Activated CD8-positive, alpha-beta memory T cell treated with anti-CD3 and anti-CD28 coated beads, Interleukin-2, amount 50 U/mL, for 24 hours (primary cell): ENCODE results near the gene TBL3.

Experiments
- DNase-seq: peaks from one replicate; pipeline ENCODE4 v3.0.0-alpha.2; 2020; ENCODE audit errors: extremely low read depth

TBL3 gene

DNA sequence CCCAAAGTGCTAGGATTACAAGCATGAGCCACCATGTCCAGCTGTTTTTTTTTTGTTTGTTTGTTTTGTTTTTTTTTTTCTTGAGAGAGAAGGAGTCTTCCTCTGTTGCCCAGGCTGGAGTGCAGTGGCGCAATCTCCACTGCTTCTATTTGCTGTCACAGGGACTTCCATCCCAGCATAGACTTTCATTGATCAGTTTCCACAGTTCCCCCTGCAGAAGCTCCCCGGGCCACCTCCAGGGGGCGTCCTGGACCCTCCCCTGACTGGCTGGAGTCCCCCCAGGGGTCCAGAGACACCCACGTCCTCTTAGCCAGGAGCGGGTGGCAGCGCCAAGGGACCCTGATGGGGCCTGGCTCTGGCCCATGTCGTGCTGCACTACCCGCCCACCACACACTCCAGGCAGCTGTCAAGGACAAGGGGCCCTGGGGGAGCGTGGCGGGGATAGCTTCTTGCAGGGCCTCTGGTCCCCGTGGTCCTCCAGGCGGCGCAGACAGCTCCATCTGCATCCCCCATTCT is 44.6 kb downstream of the TBL3 start:
- DNase-seq, result no peak

DNA sequence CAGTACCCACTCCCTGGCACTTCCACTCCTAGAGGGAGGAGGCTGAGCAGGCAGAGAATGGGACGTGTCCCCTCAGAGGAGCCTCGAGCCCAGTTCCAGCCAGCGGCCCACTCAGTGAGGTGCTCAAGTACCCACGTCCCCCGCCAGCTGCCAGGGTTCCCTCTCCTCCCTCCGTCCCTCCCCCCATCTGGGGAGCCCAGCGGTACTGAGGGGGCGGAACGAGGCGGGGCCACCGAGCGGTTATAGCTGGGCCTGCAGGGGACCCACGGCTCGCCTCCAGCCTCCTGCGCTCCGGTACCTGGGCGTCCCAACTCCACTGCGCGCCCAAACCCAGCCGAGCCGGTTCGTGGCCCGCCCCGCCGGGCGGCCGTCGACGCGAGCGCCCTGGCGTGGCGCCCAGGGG is 47.7 kb downstream of the TBL3 start, which contains the start of gene NPW:
NPW (plus strand) TSS at position 268 of the 403 bp plus-strand sequence.
- DNase-seq, result no peak

DNA sequence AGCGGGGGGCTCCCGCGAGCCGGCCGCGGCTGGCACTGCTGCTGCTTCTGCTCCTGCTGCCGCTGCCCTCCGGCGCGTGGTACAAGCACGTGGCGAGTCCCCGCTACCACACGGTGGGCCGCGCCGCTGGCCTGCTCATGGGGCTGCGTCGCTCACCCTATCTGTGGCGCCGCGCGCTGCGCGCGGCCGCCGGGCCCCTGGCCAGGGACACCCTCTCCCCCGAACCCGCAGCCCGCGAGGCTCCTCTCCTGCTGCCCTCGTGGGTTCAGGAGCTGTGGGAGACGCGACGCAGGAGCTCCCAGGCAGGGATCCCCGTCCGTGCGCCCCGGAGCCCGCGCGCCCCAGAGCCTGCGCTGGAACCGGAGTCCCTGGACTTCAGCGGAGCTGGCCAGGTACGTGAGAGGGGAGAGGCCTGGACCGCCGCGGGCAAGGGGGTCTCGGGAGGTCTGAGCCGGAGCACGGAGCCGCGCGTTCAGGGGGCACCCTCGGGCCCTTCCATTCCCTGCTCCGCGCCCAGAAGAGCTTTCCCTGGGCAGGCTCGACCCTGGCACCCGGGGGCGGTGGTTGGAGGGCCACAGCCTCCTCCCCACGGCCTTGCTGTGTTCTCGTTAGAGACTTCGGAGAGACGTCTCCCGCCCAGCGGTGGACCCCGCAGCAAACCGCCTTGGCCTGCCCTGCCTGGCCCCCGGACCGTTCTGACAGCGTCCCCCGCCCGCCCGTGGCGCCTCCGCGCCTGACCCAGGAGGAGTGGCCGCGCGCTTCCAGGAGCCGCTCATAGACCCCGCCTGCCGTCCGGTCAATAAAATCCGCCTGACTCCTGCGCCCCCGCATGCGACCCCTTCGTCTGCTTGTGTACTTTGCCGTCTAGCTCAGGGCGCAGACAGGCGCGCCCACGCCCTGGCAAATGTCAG is 48.3 kb downstream of the TBL3 start:
- DNase-seq, result no peak

DNA sequence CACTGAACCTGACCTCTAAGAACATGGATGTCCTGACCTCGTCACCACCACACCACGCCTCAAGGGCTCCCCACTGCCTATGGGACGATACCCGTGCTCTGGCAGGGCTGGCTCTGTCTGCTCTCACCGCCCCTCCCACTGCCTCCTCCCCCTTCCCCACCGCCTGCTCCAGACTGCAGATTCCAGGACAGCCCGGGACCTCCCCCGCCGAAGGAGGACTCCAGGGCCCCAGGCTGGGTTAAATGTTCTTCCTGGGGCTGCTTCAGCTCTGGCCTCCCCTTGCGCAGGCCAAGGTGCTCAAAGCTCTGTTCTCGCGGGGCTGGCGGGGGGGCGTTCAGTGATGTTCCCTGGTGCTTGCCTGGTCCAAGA is 50.9 kb downstream of the TBL3 start:
- no peak for DNase-seq

DNA sequence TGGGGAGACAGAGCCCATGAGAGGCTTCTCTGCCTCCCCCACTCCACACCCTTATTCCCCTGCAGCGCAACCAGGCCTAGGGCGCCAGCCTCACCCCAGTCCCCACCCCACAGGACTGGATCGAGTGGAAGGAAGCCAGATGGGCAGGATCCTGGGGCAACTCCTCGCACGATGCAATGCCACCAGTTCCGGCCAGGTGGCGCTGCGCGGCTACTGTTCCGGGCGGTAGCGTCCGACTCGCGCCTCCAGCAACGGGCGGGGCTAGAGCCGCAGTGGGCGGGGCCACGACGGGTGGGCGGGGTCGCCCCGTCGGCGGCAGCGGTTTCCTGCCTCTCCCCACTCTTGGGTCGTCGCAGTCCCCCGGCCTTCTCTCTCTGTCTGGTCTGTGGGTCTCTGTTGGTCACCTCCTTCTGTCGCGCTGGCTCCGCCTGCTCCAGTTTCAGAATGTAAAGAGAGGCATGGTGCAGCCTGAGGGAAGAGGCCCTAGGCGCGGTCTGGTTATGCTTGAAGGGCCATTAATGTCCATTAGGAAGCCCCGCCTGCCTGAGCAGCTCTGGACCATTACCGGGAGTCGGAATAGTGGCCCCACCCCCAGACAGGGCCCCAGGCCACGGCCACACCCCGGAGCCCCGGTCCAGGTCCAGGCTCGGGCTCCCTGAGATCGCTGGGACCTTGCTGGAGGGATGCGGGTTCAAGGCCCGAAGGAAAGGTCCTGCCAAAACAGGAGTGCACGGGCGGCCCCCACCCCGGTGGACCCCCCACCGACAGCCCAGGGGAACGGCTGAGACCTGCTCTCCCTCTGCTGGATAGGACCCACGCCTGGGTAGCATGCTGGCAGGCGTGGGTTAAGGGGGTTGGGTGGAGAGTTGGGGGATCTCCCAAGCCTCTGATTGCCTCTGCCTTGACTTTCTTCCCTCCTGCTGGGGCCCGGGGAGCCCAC is 51.5 kb downstream of the TBL3 start:
- DNase-seq, result peak; percentile 77

DNA sequence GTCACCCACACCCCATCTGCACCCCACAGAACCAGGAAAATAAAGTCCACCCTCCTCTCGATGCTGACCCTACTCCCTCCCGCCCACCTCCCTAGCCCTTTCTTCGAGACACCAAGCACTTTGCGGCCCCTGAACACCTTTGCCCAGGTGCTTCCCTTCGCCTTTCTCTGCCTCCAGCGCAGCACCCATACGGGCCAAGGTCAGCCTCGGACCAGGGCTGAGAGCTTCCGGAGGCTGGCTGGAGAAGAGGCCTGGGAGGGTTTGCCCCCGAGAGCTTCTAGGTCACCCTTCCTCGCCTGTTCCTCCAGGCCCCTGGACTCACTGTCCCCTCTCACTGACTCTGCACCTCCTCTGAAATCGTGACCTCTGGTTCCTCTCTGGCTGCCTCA is 52.2 kb downstream of the TBL3 start:
- no peak for DNase-seq

DNA sequence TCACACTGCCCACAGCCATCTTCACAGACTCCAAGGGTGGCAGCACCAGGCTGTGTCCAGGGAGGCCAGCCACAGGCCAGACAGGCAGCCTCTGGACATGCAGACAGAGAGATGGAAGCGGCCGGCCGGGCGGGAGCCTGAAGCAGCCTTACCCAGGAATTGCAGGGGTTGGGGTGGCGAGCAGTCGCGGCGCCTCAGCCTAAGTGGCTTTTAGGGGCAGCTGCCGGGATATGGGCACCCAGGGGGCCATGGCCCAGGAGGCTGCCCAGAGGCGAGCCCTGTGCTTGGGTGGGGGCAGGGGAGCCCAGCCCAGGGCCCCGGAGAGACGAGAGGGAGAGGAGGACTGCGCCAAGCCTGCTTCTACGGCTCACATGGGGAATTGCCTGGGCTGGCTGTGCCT is 53.4 kb downstream of the TBL3 start:
- DNase-seq, result no peak

DNA sequence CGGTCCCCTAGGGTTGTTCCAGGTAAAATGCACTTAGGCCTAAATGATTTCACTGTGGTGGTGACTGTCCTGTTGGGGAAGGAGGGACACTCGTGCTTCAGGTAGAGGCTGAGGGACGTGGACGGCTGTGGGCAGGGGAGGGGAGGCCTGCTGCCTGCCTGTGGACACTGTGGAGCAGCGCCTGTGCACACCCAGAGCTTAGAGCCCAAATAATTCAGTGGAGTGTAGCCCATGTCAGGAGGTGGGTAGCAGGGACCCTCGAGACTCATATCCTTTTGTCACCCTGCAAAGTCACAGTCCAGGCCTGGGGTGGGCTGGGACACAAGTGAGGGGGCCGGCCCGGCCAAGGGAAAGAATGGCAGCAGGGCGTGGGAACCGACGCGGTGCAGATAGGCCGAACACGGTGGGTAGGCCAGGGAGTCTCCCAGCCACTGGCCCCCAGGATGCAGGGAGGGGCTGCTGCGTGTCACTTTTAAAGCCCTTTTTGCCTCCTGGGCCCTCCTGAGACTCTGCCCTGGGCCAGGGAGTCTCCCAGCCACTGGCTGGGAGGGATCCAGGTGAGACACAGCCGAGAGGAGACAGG is 54.1 kb downstream of the TBL3 start:
- DNase-seq, result no peak

DNA sequence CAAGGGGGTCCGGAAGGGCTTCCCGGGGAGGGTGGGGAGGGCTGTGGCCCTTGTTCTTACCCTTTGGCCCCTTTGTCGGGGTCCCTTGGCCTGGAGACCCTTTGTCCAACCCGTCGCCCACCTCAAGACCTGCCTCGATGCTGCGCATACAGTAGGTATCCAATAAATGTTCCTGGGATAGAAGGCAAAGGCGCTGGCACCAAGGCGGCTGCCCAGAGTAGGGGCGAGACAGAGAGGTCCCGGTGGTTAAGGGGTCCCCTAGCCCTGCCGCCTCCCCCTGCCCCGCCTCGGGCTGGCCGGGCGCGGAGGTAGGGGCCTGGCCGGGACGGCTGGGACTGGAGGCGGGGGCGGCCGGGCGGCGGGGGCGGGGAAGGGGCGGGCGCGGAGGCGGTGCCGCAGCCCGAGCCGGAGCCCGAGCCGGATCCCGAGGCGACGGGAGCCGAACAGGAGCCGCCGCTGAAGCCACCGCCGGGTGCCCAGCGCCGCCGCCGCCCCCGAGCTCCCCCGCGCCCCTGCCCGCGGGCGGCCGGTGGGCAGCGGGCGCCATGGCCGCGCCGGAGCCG is 54.7 kb downstream of the TBL3 start, which contains the start of gene NHERF2:
NHERF2 (plus strand) TSS at position 442 of the 563 bp plus-strand sequence; CDS start at position 546, 104 bp downstream.
- DNase-seq, result no peak

DNA sequence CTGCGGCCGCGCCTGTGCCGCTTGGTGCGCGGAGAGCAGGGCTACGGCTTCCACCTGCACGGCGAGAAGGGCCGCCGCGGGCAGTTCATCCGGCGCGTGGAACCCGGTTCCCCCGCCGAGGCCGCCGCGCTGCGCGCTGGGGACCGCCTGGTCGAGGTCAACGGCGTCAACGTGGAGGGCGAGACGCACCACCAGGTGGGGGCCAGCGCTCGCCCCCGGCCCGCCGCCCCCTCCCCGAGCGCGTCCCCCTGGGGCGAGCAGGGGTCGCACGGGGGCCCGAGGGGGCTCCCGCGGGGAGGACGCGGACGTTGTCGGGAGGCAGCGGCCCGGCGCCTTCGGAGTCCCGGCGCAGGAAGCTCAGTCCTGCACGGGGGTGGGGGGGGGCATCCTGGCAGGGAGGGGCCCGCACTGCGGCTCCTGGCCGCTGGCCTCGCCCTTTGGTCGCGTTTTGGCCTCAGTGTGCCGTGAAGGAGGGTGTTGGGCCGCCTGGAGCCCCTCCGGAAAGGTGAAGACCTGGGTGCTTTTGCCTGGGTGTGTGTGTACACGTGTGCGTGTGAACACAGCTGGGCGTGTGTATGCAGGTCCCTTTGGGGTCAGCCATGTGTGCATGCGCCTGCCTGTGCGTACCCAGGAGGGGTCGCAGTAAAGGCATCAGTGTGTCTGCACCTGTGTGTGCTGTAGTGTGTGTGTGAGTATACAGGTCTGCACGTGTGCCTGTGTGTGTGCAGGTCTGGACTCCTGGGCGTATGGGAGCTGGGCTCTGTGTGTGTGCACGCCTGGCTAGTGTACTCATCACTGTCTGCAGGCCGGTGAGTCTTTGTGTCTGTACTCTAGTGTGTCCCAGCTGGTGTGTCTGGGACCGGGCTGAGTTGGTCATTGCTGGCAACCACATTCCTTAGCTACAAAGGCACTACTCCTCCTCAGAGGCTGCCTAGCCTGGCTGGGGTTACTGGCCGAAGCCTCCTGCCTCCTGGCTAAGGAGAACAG is 55.5 kb downstream of the TBL3 start:
- DNase-seq, result no peak

DNA sequence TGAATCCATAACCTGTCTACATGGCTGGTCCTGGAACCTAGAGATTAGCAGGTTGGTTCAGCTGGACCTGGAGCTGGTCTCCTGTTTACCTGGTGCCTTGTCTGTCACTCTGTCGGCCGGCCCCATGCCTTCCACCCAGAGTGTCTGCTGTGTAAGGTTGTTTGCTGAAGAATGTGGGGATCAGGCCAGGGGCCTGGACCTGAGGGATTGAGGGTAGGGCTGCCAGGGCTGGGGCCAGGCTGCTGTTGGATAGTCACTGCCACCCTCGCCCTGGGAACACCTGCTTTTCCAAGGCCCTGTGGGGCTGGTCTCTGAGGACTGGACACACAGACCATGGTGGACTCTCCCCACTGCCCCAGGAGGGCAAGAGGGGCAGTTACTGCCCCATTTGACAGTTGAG is 56.3 kb downstream of the TBL3 start:
- DNase-seq, result no peak

DNA sequence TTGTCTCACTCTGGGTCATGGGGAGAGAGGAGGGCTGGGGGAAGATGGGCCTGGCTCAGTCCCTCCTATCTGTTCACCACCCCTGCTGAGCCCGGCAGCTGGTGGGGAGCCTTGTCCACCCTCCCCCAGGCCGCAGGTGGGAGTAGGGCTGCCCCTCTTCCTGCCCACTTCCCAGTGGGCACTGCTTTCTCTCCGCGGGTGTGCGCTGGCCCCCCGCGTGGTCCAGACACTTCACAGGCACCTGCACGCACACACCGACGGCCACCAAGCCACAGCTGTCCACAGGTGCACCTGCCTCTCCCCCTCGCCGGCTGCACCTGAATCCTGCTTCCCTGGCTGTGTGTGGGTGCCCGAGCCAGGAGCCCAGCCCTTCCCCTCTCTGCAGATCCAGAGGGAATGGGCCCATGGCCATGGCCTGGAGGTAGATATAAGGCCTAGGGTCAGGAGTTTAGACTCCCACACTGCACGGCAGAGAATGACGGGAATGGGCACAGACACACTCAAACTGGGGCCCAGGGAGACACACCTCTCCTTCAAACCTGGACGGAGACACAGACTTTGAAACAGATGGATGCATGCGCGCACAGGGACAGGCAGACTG is 56.9 kb downstream of the TBL3 start:
- no peak for DNase-seq

DNA sequence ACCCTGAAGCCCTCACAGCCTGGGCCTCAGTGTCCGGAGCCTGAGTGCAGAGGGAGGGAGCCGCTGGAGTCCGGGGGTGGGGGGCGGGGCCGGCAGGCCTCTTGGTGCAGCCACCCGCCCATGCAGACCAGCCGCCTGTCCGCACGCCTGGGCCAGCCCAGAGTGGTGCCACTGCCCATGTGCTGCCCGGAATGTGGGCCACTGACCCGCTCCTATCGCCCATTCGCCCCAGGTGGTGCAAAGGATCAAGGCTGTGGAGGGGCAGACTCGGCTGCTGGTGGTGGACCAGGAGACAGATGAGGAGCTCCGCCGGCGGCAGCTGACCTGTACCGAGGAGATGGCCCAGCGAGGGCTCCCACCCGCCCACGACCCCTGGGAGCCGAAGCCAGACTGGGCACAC is 57.5 kb downstream of the TBL3 start:
- DNase-seq, result no peak

DNA sequence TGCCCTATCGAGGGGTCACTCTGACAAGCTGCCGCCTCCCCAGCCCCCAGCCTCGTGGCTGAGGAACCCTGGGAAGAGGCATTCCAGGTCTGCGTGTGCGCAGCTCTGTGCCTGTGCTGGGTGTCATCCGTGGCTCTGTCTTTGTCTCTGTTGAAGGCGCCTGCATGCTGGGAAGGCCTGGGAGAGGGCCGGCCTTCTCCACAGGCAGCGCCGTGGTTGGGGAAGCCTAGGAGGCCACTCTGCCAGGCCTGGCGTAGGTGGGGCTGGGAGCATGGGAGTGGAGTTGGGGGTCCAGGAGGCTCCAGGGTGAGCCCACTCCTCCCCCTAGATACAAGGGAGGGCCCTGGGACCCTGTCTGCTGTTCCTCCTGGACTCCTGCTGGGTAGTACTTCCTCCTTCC is 58.2 kb downstream of the TBL3 start:
- no peak for DNase-seq

DNA sequence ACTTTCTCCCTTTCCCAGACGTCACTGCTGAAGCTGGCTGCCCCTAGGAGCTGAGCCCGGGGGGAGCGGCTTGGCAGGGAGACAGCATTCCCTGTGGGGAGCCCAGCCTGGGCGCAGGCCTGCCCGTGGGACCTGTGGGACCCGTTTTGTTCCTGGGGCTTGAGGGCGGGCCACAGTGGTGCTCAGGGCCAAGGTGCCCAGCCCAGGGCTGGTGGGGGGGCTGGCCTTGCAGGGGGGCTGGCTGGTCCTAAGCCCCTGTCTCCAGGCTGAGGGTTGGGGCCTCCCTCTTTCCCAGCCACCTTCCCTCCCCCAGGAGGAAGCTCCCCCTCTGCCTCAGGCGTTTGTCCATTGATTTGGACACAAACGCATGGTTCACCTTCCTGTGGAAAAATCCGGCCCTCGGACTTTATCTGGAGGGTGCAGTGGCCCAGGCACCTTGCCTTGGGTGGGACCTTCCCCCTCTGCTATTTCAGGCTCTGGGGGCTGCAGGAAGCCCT is 59.3 kb downstream of the TBL3 start:
- no peak for DNase-seq
